ENCODE data around the gene ERI3. TPM values are rescaled to one million over a fixed set of nuclear protein-coding genes. Genes with fewer than 3 reads are reported as not detected.
A peak's percentile ranks its signal among the peaks of the same experiment; 100 is the strongest.

Gene ERI3
- total and polyA plus RNA-seq, 2 of the 13 experiments (the other 11 are each of a cell fraction or from before 2014, with no cell fraction given): 35.6 to 35.9 TPM

DNA sequence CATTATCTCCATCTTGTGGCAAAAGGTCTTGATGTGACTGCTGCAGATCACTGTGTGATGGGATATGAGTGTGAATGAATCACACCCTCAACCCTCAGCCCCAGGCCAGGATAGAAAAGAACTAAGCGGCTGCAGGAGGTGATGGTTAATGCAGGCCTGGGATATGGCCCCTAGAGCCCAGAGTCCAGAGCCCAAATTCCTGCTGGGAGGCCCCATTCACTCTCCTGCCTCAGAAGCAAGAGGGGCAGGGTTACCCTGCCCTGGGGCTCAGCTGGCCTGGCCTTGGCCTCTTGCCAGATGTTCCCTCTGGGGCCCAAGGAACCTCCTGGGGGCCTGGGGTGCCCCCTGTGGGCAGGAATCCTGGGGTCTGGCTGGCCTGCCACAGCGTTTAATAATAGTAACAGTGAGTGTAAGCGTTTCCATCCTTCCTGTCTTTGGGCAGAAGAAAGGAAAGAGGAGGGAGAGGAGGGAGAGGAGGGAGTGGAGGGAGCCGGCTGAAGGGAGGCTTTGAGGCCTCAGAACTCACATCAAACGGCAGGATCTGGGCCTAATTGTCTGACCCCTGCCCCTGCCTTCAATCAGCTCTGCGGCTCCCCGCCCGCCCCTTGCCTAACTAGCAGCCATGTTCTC, 115.6 kb downstream of the ERI3 start (continued):
- TF ChIP-seq, protein P1, sequence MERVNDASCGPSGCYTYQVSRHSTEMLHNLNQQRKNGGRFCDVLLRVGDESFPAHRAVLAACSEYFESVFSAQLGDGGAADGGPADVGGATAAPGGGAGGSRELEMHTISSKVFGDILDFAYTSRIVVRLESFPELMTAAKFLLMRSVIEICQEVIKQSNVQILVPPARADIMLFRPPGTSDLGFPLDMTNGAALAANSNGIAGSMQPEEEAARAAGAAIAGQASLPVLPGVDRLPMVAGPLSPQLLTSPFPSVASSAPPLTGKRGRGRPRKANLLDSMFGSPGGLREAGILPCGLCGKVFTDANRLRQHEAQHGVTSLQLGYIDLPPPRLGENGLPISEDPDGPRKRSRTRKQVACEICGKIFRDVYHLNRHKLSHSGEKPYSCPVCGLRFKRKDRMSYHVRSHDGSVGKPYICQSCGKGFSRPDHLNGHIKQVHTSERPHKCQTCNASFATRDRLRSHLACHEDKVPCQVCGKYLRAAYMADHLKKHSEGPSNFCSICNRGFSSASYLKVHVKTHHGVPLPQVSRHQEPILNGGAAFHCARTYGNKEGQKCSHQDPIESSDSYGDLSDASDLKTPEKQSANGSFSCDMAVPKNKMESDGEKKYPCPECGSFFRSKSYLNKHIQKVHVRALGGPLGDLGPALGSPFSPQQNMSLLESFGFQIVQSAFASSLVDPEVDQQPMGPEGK (CRISPR knock-in tag; IDR thresholded peaks at IDR 0.05): peak; percentile 55
- TF ChIP-seq MED8 (CRISPR knock-in tag; IDR thresholded peaks at IDR 0.05; ENCODE audit: insufficient replicate concordance) (no peak), SETDB1 (CRISPR knock-in tag; IDR thresholded peaks at IDR 0.05; ENCODE audit: borderline replicate concordance) (no peak), ZNF317 (CRISPR knock-in tag; IDR thresholded peaks at IDR 0.05) (no peak), ZNF503 (CRISPR knock-in tag; IDR thresholded peaks at IDR 0.05) (no peak), ZNF572 (CRISPR knock-in tag; IDR thresholded peaks at IDR 0.05) (no peak), GATAD1 (CRISPR knock-in tag; IDR thresholded peaks at IDR 0.05) (no peak), HNF4G (IDR thresholded peaks at IDR 0.05; ENCODE audit: borderline replicate concordance, low read depth, low read length) (peak; percentile 48; the same call in 1 of the 2 replicates), HNF4G (CRISPR knock-in tag; IDR thresholded peaks at IDR 0.05; ENCODE audit: borderline replicate concordance, low read depth) (no peak), SYNCRIP (IDR thresholded peaks at IDR 0.05; ENCODE audit: insufficient read depth, low read depth, low read length) (no peak), TP53 (CRISPR knock-in tag; conservative IDR thresholded peaks at IDR 0.05) (no peak), DR1 (CRISPR knock-in tag; IDR thresholded peaks at IDR 0.05) (no peak), ATAD3A (CRISPR knock-in tag; IDR thresholded peaks at IDR 0.05) (no peak), ZBTB42 (CRISPR knock-in tag; IDR thresholded peaks at IDR 0.05) (no peak), GMEB2 (CRISPR knock-in tag; IDR thresholded peaks at IDR 0.05; ENCODE audit: low read depth) (no peak), GABPA (IDR thresholded peaks at IDR 0.05; ENCODE audit: low read depth, low read length) (no peak), GABPA (CRISPR knock-in tag; IDR thresholded peaks at IDR 0.05; ENCODE audit: low read depth) (no peak), TAF15 (IDR thresholded peaks at IDR 0.05; ENCODE audit: low read depth, low read length, poor library complexity, severe bottlenecking) (no peak), FOXK1 (CRISPR knock-in tag; IDR thresholded peaks at IDR 0.05; ENCODE audit: borderline replicate concordance, low read depth) (no peak)
- TF ChIP-seq, protein P2, sequence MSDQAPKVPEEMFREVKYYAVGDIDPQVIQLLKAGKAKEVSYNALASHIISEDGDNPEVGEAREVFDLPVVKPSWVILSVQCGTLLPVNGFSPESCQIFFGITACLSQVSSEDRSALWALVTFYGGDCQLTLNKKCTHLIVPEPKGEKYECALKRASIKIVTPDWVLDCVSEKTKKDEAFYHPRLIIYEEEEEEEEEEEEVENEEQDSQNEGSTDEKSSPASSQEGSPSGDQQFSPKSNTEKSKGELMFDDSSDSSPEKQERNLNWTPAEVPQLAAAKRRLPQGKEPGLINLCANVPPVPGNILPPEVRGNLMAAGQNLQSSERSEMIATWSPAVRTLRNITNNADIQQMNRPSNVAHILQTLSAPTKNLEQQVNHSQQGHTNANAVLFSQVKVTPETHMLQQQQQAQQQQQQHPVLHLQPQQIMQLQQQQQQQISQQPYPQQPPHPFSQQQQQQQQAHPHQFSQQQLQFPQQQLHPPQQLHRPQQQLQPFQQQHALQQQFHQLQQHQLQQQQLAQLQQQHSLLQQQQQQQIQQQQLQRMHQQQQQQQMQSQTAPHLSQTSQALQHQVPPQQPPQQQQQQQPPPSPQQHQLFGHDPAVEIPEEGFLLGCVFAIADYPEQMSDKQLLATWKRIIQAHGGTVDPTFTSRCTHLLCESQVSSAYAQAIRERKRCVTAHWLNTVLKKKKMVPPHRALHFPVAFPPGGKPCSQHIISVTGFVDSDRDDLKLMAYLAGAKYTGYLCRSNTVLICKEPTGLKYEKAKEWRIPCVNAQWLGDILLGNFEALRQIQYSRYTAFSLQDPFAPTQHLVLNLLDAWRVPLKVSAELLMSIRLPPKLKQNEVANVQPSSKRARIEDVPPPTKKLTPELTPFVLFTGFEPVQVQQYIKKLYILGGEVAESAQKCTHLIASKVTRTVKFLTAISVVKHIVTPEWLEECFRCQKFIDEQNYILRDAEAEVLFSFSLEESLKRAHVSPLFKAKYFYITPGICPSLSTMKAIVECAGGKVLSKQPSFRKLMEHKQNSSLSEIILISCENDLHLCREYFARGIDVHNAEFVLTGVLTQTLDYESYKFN (CRISPR knock-in tag; conservative IDR thresholded peaks at IDR 0.05): peak; percentile 55
- TF ChIP-seq, protein P3, sequence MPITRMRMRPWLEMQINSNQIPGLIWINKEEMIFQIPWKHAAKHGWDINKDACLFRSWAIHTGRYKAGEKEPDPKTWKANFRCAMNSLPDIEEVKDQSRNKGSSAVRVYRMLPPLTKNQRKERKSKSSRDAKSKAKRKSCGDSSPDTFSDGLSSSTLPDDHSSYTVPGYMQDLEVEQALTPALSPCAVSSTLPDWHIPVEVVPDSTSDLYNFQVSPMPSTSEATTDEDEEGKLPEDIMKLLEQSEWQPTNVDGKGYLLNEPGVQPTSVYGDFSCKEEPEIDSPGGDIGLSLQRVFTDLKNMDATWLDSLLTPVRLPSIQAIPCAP (CRISPR knock-in tag; IDR thresholded peaks at IDR 0.05; ENCODE audit: low read depth): no peak
